HG03460 (cell line): Measurements from ENCODE around the gene SNRPD1.
A peak's percentile ranks its signal among the peaks of the same experiment; 100 is the strongest.
"Not testable (repeated sequence)": the region's sequence is repeated elsewhere in the genome, so short reads cannot be mapped to it uniquely, and the experiment has no call there.

ENCODE experiments used
- ATAC-seq: cut with Tn5 transposase; IDR thresholded peaks from one replicate; pipeline ENCODE4 v1.9.1; 2021; ENCODE audit not compliant: unreplicated experiment

SNRPD1 gene

GRCh38 chr18:21612125-21613039 lies at the start of gene SNRPD1:
Gene SNRPD1, plus strand, starts transcription at chr18:21612314. Its CDS starts 116 bp downstream, at chr18:21612430.
- peak; percentile 97 for ATAC-seq

GRCh38 chr18:21571772-21572171 lies 40.3 kb upstream of the SNRPD1 start:
- ATAC-seq: no peak

- ATAC-seq: no peak
Observed at GRCh38 chr18:21575656-21576055, 36.5 kb upstream of the SNRPD1 start.

GRCh38 chr18:21584391-21584790 lies 27.7 kb upstream of the SNRPD1 start:
- no peak for ATAC-seq

- not testable (repeated sequence) for ATAC-seq
Observed at GRCh38 chr18:21592361-21592760, 19.8 kb upstream of the SNRPD1 start.

GRCh38 chr18:21593540-21594257 lies 18.4 kb upstream of the SNRPD1 start:
- ATAC-seq: no peak

GRCh38 chr18:21597620-21598019 lies 14.5 kb upstream of the SNRPD1 start:
- no peak for ATAC-seq

GRCh38 chr18:21598726-21599584 lies 13.2 kb upstream of the SNRPD1 start:
- ATAC-seq: no peak

GRCh38 chr18:21599585-21600525 lies 12.3 kb upstream of the SNRPD1 start:
- ATAC-seq: peak; percentile 39

GRCh38 chr18:21600526-21601410 lies 11.3 kb upstream of the SNRPD1 start, which contains the start of gene ESCO1:
Gene ESCO1, minus strand, starts transcription at chr18:21600704. Its CDS starts 25,861 bp downstream, at chr18:21574843.
- peak; percentile 82 for ATAC-seq

- ATAC-seq: no peak
Observed at GRCh38 chr18:21602299-21602587, 9.9 kb upstream of the SNRPD1 start.

- ATAC-seq: no peak
Observed at GRCh38 chr18:21604671-21605070, 7.4 kb upstream of the SNRPD1 start.

GRCh38 chr18:21605213-21605612 lies 6.9 kb upstream of the SNRPD1 start:
- ATAC-seq: no peak

GRCh38 chr18:21611401-21612124 lies 551 bp upstream of the SNRPD1 start:
- ATAC-seq: peak; percentile 4

GRCh38 chr18:21621640-21622039 lies 9.5 kb downstream of the SNRPD1 start:
- not testable (repeated sequence) for ATAC-seq

GRCh38 chr18:21629089-21629832 lies 17.1 kb downstream of the SNRPD1 start:
- ATAC-seq: peak; percentile 91

GRCh38 chr18:21632393-21632792 lies 20.3 kb downstream of the SNRPD1 start:
- no peak for ATAC-seq
